GM13977 (cell line): Measurements from ENCODE around the gene EXOSC10.
"Not testable (repeated sequence)": the region's sequence is repeated elsewhere in the genome, so short reads cannot be mapped to it uniquely, and the experiment has no call there.

Experiments used
- DNase-seq: peaks from one replicate; pipeline ENCODE4 v3.0.0; 2012; ENCODE audit warnings: low spot score
- CTCF ChIP-seq: IDR thresholded peaks from 2 replicates; pipeline ENCODE4 v1.5.1; 2012; ENCODE audit warnings: mild to moderate bottlenecking, control low read depth; ENCODE audit not compliant: insufficient read depth; ENCODE audit errors: extremely low read depth, missing control alignments
- in situ Hi-C: fragments of 300-500 bp; cut with MboI; formaldehyde crosslinking; loops from one replicate; pipeline ENCODE4 v1.12.0; 2022; ENCODE audit warnings: low sequenced_read_pairs, low pct_unique_long_range_greater_than_20kb, mixed read lengths, inconsistent platforms; ENCODE audit not compliant: unreplicated experiment

Gene EXOSC10

GRCh38 chr1:11045428-11046269, 54.0 kb downstream of the EXOSC10 start:
- DNase-seq, result no peak
- no peak for TF ChIP-seq CTCF
- in situ Hi-C loops, result loop anchor here (25.0 kb wide), 1 partner anchor 592 kb away; no protein-coding TSS in a partner anchor

GRCh38 chr1:11044849-11045427, 54.7 kb downstream of the EXOSC10 start:
- TF ChIP-seq CTCF, result no peak
- in situ Hi-C loops, result loop anchor here (25.0 kb wide), 1 partner anchor 592 kb away; no protein-coding TSS in a partner anchor
- no peak for DNase-seq

- in situ Hi-C loops, result loop anchor here (25.0 kb wide), 1 partner anchor 593 kb away; no protein-coding TSS in a partner anchor
- DNase-seq, result no peak
- TF ChIP-seq CTCF, result no peak
Observed at GRCh38 chr1:11044086-11044848, 55.4 kb downstream of the EXOSC10 start.

- DNase-seq, result no peak
- no peak for TF ChIP-seq CTCF
- in situ Hi-C loops, result loop anchor here (25.0 kb wide), 1 partner anchor 594 kb away; no protein-coding TSS in a partner anchor
Observed at GRCh38 chr1:11042995-11043874, 56.4 kb downstream of the EXOSC10 start.

- no peak for DNase-seq
- in situ Hi-C loops, result loop anchor here (25.0 kb wide), 1 partner anchor 595 kb away; no protein-coding TSS in a partner anchor
- no peak for TF ChIP-seq CTCF
Observed at GRCh38 chr1:11042065-11042464, 57.6 kb downstream of the EXOSC10 start.

GRCh38 chr1:11041048-11041447, 58.6 kb downstream of the EXOSC10 start:
- TF ChIP-seq CTCF, result no peak
- in situ Hi-C loops, result loop anchor here (25.0 kb wide), 1 partner anchor 596 kb away; no protein-coding TSS in a partner anchor
- DNase-seq, result no peak

GRCh38 chr1:11040105-11040429, 59.6 kb downstream of the EXOSC10 start:
- in situ Hi-C loops, result loop anchor here (25.0 kb wide), 1 partner anchor 597 kb away; no protein-coding TSS in a partner anchor
- not testable (repeated sequence) for DNase-seq
